AG08395 (cell line): Measurements from ENCODE around the gene IRGQ.
"Not testable (repeated sequence)": the region's sequence is repeated elsewhere in the genome, so short reads cannot be mapped to it uniquely, and the experiment has no call there.

ENCODE experiments used
- DNase-seq: peaks from one replicate; pipeline ENCODE4 v3.0.0; 2012; ENCODE audit warnings: mixed read lengths, low spot score

Gene IRGQ

DNA sequence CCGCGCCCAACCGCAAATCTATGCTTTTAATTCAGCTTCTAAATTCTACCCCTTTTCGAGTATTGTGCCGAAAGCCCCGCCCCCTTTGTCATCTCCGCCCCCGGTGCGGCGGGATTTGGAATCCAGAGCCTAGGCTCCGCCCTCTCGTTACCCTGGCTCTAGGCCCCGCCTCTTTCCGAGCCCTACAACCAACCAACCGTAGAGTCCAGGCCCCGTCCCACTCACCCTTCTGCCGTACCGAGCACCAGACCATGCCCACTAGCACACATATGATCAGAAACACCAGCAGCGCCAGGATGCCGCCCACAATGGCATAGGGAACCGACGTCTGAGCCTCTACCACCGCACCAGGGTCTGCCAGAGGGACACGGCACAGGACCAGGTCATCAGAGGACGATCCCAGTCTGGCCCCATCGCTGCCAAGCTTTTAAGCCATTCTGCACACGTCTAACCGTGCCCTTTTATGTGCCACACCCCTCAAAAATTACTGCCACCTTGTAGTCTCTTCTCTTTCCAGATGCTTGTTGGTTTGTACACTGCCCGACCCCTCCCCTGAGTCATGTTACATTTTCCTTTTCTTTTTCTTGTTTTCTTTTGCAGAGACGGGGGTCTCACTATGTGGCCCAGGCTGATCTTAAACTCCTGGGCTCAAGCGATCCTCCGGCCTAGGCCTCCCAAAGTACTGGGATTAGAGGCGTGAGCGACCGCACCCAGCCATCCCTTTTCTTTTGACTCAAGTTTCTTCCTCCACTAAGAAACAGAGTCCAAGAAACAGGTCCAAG lies 28.1 kb upstream of the IRGQ start:
- DNase-seq: no peak

DNA sequence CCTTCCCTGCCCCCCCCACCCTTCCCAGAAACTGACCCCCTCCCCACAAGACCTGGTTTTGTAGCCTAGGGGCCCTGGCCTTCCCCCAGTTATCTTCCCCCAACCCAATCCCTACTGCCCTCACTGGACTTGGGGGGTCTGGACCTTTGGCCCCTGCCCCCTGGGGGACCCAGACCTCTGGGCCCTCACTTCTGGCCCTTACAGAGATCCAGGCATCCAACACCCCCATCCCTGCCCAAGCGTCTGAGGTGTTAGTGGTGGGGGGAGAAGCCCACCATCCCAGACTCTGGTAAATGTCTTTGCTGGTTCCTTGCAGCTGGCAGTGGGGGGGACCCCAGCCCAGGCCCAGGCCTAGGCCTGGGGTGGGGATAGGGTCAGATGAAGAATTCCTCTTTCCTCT lies 27.0 kb upstream of the IRGQ start:
- no peak for DNase-seq

GRCh38 chr19:43622070-43622469 lies 26.1 kb upstream of the IRGQ start:
- no peak for DNase-seq

DNA sequence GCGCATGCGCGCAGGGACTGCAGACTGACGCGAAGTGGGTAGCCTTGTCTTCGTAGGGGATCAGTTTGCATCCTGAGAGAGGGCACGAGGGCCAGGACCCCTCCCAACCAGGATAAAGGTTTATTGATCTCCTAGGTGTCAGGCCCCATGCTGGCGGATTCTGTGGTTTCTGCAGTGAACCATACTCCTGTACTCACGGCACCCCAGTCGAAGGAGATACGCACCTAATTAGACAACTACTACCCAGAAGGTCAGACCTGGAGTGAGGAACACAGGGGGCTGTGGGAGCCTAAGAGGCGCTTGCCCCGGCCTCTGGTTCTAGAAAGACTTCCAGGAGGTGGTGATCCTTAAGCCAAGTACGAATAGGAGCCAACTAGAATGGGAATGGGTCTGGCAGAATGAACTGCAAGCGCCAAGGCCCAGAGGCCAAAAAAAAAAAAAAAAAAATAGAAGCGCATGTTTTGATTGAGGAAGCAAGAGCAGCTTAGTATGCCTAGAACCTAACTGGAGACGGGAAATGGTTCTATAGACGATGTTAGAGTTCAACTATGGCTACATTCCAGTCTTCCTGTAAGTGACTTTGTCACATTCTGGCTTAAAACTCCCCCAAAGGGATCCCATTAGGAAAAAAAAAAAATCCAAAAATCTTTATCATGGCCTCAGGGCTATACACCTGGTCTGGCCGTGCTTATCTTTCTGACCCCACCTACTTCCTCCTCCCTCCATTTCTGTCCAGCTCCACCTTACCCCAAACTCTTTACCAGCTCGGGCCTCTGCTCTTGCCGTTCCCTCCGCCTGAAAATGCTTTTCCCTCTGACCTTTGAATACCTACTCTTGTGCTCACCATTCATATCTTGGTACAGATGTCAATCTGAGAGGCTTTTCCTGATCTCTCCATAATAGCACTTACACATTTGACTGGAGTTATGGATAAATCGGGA lies 24.4 kb upstream of the IRGQ start:
- no peak for DNase-seq

DNA sequence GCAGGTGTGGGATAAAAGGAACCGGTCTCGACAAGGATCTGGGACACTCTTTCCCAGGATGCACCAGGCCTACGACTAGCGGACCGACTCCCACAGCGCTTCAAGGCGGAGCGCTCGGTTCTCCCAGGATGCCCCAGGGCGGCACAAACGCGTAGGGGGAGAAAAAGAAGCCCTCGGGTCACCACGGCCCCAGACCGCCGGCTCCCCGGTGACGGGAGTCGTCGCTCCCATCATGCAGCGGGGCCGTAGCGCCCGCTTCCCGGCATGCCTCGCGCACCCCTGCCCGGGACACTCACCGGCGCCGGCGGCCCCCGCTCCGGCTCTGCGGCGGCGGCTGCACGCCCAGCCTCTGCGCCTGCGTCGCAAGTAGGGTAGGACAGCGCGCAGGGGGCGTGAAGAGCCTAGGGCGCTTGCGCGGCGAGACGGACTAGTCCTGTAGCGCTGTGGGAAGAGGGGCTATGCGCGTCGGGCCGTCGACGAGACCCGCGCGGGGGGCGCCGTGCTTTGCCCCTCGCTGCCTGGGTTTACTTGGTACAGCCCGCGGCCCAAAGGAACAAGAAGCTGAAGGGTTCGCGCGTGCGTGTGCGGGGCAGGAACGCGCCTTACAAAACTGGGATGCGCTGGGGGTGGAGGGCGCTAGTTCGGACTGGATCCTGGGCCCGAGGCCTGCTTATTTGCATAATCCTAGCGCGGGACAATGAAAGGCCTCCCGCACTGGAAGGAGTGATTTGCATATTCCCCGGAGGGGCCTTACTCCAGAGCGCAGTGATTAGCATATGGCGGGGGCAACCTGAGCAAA lies 23.5 kb upstream of the IRGQ start, which contains the start of gene ZNF428:
ZNF428 (minus strand) TSS at position 368 of the 799 bp plus-strand sequence. CDS start 5,325 bp downstream, outside the sequence.
- peak; percentile 98 for DNase-seq

GRCh38 chr19:43618921-43619261 lies 23.0 kb upstream of the IRGQ start:
- peak; percentile 31 for DNase-seq

DNA sequence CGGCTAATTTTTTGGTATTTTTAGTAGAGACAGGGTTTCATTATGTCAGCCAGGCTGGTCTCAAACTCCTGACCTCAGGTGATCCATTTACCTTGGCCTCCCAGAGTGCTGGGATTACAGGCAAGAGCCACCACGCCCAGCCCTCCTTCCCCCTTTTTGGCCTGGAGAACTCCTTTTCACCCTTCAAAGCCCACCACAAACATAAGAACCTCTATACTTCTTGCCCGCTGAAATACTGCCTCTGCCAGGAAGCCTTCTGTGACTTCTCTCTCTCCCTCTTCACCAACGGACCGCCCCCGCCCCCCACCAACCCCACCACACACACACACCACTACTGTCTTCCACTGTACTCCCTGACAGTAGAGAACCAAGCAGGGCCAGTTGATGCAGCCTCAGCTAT lies 21.0 kb upstream of the IRGQ start:
- no peak for DNase-seq

DNA sequence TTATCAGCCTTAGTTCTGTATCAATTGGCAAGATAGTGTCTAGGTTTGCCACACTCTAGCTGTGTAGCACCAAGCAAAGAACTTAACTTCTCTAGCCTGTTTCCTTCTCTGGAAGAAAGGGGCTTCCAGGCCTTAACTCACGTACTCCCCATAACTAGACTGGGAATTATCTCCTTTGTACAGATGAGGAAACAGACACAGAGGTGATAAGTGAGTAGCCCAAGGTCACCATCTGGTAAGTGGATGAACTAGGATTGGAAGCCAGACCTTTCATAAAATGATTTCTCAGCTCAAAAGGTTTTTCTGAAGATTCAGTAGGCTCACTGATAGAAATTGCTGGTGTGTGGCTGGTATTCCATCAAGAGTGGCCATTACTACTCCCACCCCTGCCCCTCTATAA lies 20.4 kb upstream of the IRGQ start:
- no peak for DNase-seq

- DNase-seq: no peak
Measured at GRCh38 chr19:43612374-43612773, 16.4 kb upstream of the IRGQ start.

- no peak for DNase-seq
Measured at GRCh38 chr19:43611788-43612187, 15.9 kb upstream of the IRGQ start, which contains the start of gene SRRM5. Gene SRRM5 (plus strand): TSS chr19:43612088. CDS start chr19:43612122, 34 bp downstream.

GRCh38 chr19:43610493-43610892 lies 14.6 kb upstream of the IRGQ start:
- DNase-seq: no peak

DNA sequence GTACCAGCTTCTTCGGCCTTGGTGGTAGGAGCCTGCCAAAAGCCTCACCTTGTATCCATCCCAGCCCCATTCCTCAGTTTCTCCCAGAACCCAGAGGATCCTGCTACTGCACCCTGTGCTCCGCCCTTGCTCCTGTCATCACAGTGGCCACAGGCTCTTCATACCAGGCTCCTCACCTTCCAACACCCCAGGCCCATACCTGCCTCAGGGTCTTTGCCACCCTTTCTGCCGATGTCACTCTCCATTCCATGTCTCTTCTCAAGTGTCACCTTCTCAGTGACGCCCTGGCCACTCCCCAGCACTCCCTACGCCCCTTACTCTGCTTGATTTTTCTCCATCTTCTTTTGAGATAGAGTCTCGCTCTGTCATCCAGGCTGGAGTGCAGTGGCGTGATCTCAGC lies 13.9 kb upstream of the IRGQ start:
- DNase-seq: no peak

DNA sequence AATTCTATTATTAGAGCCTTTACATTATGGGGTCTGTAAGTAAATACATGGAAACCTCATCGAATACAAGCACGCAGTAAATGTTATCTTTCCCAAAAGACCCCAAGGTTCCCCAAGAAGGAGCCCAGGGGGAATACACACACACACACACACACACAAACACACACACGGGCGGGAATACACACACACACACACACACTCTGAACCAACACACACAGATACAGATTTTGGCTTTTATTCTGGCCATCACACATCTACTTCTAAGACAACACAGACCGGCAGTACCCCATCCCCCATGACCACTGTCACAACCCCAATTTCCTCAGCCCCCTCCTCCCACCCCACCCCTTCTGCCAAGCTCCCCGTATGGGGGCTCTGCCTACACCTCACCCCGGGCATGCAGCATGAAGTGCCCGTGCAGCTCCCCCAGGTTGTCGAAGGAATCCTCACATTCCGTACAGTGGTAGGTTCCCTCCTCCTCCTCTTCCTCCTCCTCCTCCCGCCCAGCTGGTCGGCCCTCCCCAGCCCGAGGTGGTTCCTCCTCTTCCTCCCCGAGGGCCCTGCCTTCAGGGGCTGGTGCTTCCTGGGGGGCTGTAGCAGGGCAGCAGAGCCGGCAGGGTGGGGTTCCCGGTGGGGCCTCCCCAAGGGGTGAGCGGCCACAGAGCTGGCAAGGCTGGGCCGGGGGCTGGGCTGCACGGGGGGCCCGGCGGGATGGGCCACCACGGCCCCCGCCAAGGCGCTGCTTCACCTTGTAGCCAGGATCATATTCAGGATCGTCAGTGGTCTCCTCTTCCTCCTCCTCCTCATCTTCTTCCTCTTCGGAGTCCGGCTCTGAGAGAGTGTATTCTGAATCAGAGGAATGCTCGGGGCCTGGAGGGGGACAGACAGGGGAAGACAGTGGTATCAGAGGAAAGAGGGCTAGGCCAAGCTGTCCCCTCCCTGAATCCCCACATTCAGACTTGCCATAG lies 11.6 kb upstream of the IRGQ start:
- no peak for DNase-seq

GRCh38 chr19:43606569-43607229 lies 10.8 kb upstream of the IRGQ start:
- DNase-seq: no peak

DNA sequence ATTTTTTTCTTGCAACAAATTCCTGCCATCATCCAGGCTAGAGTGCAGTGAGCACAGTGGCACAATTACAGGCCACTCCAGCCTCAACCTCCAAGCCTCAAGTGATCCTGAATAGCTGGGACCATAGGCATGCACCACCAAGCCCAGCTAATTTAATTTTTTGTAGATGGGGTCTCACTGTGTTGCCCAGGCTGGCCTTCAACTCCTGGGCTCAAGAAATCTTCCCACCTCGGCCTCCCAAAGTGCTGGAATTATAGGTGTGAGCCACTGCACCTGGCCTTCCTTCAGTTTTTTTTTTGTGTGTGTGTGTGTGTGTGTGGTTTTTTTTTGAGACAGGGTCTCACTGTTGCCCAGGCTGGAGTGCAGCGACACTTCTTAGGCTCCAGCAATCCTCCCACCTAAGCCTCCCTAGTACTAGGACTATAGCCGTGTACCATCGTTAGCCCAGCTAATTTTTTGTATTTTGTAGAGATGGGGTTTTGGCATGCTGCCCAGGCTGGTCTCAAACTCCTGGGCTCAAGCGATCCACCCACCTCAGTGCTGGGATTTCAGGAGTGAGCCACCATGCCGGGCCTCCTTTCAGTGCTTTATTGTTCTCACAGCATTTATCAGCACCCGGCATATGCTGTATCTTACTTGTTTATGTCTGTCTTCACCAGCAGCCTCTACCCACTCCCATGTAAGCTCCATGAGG lies 10.1 kb upstream of the IRGQ start:
- no peak for DNase-seq

GRCh38 chr19:43600326-43600725 lies 4.4 kb upstream of the IRGQ start:
- DNase-seq: not testable (repeated sequence)

GRCh38 chr19:43599635-43600295 lies 3.8 kb upstream of the IRGQ start:
- DNase-seq: no peak

DNA sequence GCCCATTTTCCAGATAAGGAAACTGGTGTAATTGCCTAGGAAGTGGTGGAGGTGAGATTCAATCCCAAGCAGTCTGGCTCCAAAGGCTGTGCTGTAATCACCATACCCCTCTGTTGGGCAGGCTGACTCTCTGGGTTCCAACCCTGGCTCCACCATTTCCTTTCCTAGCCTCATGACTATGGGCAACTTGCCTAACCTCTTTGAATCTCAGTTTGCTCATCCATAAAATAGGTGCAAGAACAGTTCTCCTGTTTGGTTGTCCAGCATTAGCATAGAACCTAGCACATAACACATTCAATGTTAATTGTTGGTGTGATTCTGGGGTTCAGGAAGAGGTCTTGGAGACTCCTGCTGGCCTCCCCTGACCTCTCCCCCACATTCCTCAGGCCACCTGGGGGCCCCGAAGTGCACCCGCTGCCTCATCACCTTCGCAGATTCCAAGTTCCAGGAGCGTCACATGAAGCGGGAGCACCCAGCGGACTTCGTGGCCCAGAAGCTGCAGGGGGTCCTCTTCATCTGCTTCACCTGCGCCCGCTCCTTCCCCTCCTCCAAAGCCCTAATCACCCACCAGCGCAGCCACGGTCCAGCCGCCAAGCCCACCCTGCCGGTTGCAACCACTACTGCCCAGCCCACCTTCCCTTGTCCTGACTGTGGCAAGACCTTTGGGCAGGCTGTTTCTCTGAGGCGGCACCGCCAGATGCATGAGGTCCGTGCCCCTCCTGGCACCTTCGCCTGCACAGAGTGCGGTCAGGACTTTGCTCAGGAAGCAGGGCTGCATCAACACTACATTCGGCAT lies 2.7 kb upstream of the IRGQ start:
- no peak for DNase-seq
